ENCODE data around the gene MX1. TPM values are rescaled to one million over a fixed set of nuclear protein-coding genes. Genes with fewer than 3 reads are reported as not detected.

The MX1 gene
- total RNA-seq, 2 donors from 2014 or later, result 7.0 to 14.8 TPM

DNA sequence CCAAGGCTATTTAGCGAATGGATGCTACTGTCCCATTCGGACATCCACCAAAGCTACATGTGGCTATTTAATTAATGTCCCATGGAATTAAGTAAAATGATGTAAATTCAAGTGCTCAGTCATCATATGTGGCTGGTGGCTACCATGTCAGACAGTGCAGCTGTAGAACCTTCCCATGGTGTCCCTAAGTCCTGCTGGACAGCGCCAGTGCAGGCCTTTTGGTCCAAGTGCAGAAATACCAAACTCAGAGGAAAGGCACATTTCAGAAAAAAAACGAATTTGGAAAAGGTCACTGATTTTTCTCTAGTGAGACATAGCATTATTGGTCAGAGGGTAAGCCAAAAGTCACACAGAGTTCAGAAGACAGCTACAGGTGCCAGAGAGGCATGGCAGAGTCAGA, 64.3 kb downstream of the MX1 start:
- no peaks in the 10 kb centered on the region for H3K27me3 ChIP-seq
- DNase-seq (no peak), ATAC-seq (no peak)
- intact Hi-C loops (cut with DNase I), result no loop called here
- TF ChIP-seq, protein P1, sequence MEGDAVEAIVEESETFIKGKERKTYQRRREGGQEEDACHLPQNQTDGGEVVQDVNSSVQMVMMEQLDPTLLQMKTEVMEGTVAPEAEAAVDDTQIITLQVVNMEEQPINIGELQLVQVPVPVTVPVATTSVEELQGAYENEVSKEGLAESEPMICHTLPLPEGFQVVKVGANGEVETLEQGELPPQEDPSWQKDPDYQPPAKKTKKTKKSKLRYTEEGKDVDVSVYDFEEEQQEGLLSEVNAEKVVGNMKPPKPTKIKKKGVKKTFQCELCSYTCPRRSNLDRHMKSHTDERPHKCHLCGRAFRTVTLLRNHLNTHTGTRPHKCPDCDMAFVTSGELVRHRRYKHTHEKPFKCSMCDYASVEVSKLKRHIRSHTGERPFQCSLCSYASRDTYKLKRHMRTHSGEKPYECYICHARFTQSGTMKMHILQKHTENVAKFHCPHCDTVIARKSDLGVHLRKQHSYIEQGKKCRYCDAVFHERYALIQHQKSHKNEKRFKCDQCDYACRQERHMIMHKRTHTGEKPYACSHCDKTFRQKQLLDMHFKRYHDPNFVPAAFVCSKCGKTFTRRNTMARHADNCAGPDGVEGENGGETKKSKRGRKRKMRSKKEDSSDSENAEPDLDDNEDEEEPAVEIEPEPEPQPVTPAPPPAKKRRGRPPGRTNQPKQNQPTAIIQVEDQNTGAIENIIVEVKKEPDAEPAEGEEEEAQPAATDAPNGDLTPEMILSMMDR (IDR thresholded peaks at IDR 0.05), result no peak
- TF ChIP-seq POLR2A (IDR thresholded peaks at IDR 0.05), result no peak
- H3K27ac ChIP-seq, result peak overlapping the region; percentile 77 to 91 (median 83)
- peaks cover 7 to 31% of the 10 kb centered on the region in 2 donors for H3K36me3 ChIP-seq (replicated peaks in 1 of 2; ENCODE audit: insufficient read depth in 1 of 2, low read depth in 2 of 2)
- peaks cover 90% of the 10 kb centered on the region for H3K4me1 ChIP-seq
- H3K9me3 ChIP-seq, result no peaks in the 10 kb centered on the region
- WGBS, 2 donors, result 67 to 69% methylated on average over 4 of the region's 4 CpGs
- no peak overlapping the region for H3K4me3 ChIP-seq

GRCh38 chr21:41491412-41491811, 65.4 kb downstream of the MX1 start:
- TF ChIP-seq, protein P1 (IDR thresholded peaks at IDR 0.05), result peak in 2 of 7 experiments; percentile 4 to 23
- peak in 2 of 3 donors; percentile 45 to 58 for TF ChIP-seq POLR2A (IDR thresholded peaks at IDR 0.05)
- WGBS, 2 donors, result 30 to 37% methylated on average over 6 of the region's 6 CpGs
- peak overlapping the region; percentile 81 to 91 (median 86) for H3K27ac ChIP-seq
- no peaks in the 10 kb centered on the region for H3K9me3 ChIP-seq
- H3K27me3 ChIP-seq, result no peaks in the 10 kb centered on the region
- ATAC-seq, result peak; percentile 90
- peaks cover 7 to 31% of the 10 kb centered on the region in 2 donors for H3K36me3 ChIP-seq (replicated peaks in 1 of 2; ENCODE audit: insufficient read depth in 1 of 2, low read depth in 2 of 2)
- no peak overlapping the region for H3K4me3 ChIP-seq
- peak; percentile 91 to 95 (median 93) for DNase-seq
- intact Hi-C loops (cut with DNase I), result no loop called here
- H3K4me1 ChIP-seq, result peaks cover 89% of the 10 kb centered on the region

DNA sequence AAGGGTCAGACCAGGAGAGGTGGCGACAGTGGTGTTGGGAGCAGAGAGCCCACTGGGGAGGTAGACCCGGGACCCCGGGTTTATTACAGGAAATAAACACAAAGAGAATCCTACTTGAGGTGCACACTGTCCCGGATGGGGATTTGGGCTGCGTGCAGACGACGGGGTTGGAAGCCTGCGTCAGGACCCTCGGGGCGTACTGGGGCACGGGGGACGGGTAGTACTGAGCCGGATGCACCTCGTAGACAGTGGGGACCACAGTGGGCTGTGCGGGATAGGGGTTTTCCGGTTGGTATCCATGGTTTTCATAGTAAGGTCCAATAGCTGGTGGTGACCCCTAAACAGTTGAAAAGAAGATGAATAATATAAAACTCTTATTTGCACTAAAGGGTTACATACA, 68.2 kb downstream of the MX1 start:
- intact Hi-C loops (cut with DNase I), result no loop called here
- Histone ChIP-seq H3K27me3 (no peaks in the 10 kb centered on the region), H3K4me1 (peaks cover 89% of the 10 kb centered on the region), H3K4me3 (no peak overlapping the region), H3K27ac (peak overlapping the region in 3 of 4 donors; percentile 22 to 91 (median 85)), H3K36me3 (replicated peaks in 1 of 2; ENCODE audit: insufficient read depth in 1 of 2, low read depth in 2 of 2) (peaks cover 7 to 14% of the 10 kb centered on the region in 2 donors), H3K9me3 (no peaks in the 10 kb centered on the region)
- DNase-seq (no peak), ATAC-seq (no peak)
- no peak for TF ChIP-seq POLR2A (IDR thresholded peaks at IDR 0.05)
- TF ChIP-seq, protein P1 (IDR thresholded peaks at IDR 0.05), result no peak
- 90 to 96% methylated on average over 16 of the region's 16 CpGs for WGBS, 2 donors

GRCh38 chr21:41497008-41497407, 71.0 kb downstream of the MX1 start:
- TF ChIP-seq, protein P1 (IDR thresholded peaks at IDR 0.05), result no peak
- TF ChIP-seq POLR2A (IDR thresholded peaks at IDR 0.05), result no peak
- Histone ChIP-seq H3K4me1 (peaks cover 92% of the 10 kb centered on the region), H3K4me3 (no peak overlapping the region), H3K36me3 (replicated peaks in 1 of 2; ENCODE audit: insufficient read depth in 1 of 2, low read depth in 2 of 2) (peaks cover 7 to 12% of the 10 kb centered on the region in 2 donors), H3K27me3 (no peaks in the 10 kb centered on the region), H3K27ac (peak overlapping the region; percentile 70 to 98 (median 96)), H3K9me3 (no peaks in the 10 kb centered on the region)
- 45 to 53% methylated on average over 5 to 6 of the region's 6 CpGs for WGBS, 2 donors
- DNase-seq (peak in 2 of 4 donors; percentile 30 to 42), ATAC-seq (peak; percentile 39)
- intact Hi-C loops (cut with DNase I), result no loop called here

- ATAC-seq, result no peak
- 42 to 44% methylated on average over 8 of the region's 8 CpGs for WGBS, 2 donors
- H3K27ac ChIP-seq, result peak overlapping the region; percentile 70 to 98 (median 96)
- peaks cover 92% of the 10 kb centered on the region for H3K4me1 ChIP-seq
- H3K4me3 ChIP-seq, result no peak overlapping the region
- TF ChIP-seq, protein P1 (IDR thresholded peaks at IDR 0.05), result no peak
- TF ChIP-seq POLR2A (IDR thresholded peaks at IDR 0.05), result no peak
- peaks cover 7 to 12% of the 10 kb centered on the region in 2 donors for H3K36me3 ChIP-seq (replicated peaks in 1 of 2; ENCODE audit: insufficient read depth in 1 of 2, low read depth in 2 of 2)
- no peak for DNase-seq
- intact Hi-C loops (cut with DNase I), result no loop called here
- no peaks in the 10 kb centered on the region for H3K27me3 ChIP-seq
- H3K9me3 ChIP-seq, result no peaks in the 10 kb centered on the region
Measured at GRCh38 chr21:41497788-41498187, 71.7 kb downstream of the MX1 start.

Data from body of pancreas (tissue), 4 donors.